Measurements from ENCODE around the gene SETDB1.
"Not testable (repeated sequence)": the region's sequence is repeated elsewhere in the genome, so short reads cannot be mapped to it uniquely, and the experiment has no call there.

The SETDB1 gene

DNA sequence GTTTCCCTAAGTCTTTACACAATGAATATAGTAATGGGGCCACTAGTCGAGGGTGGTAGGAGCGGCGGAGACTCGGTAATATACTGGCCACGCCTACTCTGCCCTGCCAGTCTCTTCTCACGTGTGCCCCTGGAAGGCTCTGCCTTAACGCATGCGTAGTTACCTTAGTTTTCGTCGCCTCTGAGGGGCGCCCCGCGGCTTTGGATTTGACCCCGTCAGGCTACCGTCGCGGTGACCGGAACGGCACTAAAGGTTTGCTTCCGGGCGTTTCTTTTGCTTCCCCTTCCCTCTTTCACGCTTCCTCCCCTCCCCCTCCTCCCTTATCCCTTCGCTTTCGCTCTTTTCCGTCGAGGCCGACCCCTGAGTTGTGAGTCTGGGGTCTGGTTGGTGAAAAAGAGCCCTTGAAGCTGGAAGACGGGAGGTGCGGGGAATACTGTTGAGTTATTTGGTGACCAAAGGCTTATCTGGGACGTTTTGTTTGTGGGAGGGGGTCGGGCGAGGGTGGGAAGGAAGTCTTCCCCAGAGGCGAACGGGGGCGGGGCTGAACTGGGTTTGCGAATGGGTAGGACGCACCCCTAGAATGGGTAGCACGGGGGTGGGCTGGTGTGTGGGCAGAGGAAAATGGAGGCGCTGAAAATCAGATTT, at the start of gene SETDB1:
Gene SETDB1 (plus strand): TSS at position 267 of the 645 bp plus-strand sequence. CDS start 1,352 bp downstream, outside the sequence.
- peak; percentile 92 for DNase-seq (ENCODE audit: low read depth)

DNA sequence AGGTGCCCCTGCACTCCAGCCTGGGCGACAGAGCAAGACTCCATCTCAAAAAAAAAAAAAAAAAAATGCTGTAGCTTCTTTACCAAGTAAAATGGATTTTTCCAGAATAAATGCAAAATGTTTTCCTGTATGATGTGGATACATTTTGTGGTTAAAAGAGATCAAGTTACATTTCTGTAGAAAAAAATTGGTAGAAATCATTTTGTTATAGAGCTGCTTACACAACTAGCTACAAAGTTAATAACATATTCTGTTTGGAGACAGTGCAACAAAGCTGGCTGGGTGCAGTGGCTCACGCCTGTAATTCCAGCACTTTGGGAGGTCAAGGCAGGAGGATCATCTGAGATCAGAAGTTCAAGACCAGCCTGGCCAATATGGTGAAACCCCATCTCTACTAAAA, 47.2 kb upstream of the SETDB1 start:
- not testable (repeated sequence) for DNase-seq (ENCODE audit: low read depth)

- no peak for DNase-seq (ENCODE audit: low read depth)
These were observed 44.7 kb upstream of the SETDB1 start for GRCh38 chr1:150881331-150882070.

DNA sequence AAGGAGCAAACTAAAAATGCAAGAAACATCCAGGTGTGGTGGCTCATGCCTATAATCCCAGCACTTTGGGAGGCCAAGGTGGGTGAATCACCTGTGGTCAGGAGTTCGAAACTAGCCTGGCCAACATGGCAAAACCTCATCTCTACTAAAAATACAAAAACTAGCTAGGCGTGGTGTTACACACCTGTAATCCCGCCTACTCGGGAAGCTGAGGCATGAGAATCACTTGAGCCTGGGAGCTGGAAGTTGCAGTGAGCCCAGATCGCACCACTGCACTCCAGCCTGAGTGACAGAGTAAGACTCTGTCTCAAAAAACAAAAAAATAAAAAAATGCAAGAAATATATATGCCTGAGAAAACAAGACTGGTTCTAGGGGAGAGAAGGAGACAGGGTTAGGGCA, 43.0 kb upstream of the SETDB1 start:
- DNase-seq (ENCODE audit: low read depth) = not testable (repeated sequence)

DNA sequence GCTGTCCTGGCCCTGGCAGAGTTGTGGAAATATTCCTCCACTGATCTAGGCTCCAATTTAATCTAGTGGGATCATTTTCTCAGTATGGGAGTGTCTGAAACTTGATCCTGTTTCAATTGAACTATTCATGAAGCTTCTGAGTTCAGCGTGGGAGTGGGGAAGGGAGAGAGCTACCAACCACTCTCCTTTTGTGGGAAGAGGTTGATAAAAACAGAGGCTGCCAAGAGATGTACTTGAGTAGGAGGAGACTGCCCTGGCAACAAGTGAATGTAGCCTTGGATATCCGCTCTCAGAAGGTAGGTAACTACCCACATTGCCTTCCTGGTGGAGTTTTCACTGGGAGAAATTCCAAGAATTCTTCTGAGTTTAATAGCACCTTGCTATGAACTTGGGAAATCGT, 39.1 kb upstream of the SETDB1 start, which contains the start of gene CTXND2:
Gene CTXND2 (plus strand): TSS at position 119 of the 400 bp plus-strand sequence. CDS start 25,179 bp downstream, outside the sequence.
- DNase-seq (ENCODE audit: low read depth) = no peak

GRCh38 chr1:150888727-150889126, 37.4 kb upstream of the SETDB1 start:
- DNase-seq (ENCODE audit: low read depth) = no peak

GRCh38 chr1:150890033-150890416, 36.1 kb upstream of the SETDB1 start:
- no peak for DNase-seq (ENCODE audit: low read depth)

GRCh38 chr1:150893336-150893913, 32.7 kb upstream of the SETDB1 start:
- DNase-seq (ENCODE audit: low read depth) = no peak

DNA sequence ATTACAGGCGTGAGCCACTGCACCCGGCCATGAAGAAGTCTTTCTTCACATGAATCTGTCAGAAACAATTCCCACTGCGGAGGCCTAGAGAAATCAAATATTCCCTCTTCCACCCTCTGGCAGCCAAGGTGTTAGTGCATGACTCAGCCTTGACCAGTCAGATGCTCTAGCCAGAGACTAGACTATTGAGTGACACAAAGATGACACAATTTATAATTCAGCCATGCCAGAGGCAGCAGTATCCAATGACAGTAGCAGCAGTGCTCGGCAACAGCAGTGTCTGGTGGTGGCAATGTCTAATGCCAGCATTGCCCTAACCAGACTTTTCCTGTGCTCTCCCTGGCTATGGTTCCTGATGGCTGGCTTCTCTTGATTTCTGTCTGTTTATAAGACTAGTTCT, 30.5 kb upstream of the SETDB1 start:
- no peak for DNase-seq (ENCODE audit: low read depth)

DNA sequence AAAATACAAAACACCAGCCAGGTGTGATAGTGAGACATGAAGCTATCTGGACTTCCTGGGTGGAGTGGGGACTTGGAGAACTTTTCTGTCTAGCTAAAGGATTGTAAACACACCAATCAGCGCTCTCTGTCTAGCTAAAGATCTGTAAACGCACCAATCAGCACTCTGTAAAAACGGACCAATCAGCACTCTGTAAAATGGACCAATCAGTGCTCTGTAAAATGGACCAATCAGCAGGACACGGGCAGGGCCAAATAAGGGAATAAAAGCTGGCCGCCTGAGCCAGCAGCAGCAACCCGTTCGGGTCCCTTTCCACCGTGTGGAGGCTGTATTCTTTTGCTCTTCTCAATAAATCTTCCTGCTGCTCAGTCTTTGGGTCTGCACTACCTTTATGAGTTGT, 26.4 kb upstream of the SETDB1 start:
- not testable (repeated sequence) for DNase-seq (ENCODE audit: low read depth)

- no peak for DNase-seq (ENCODE audit: low read depth)
These were observed 23.8 kb upstream of the SETDB1 start for GRCh38 chr1:150902346-150902745.

DNA sequence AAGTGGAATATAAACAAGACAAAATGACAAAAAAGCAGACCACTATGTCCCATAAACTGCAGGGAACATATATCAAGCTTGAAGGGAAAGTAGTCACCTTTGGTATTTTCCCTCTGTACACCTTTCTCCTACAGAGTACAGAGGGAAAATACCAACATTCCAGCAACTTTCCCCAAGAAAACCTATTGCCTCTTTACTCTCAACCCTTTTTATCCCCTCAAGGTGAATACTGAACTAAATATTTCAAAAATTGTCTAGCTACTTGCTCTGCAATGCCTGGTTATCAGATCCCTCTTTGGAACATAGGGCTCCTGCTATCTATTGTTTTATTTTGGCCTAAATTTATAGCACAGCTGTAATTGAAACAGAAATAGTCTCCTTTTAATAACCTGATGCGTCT, 23.4 kb upstream of the SETDB1 start:
- no peak for DNase-seq (ENCODE audit: low read depth)

DNA sequence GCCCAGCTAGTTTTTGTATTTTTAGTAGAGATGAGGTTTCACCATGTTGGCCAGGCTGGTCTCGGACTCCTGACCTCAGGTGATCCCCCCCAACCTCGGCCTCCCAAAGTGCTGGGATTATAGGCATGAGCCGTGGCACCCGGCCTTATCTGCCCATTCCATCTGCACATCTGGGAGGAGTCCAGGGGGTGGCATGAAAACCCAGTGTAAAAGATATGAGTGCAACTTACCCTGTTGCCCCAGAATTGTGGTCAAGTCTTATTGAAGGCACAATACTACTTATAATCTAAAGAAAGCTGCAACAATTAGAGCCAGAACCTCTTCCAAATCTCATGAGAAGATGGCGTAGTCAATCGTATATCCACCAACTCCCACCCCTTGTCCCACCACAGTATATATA, 20.9 kb upstream of the SETDB1 start:
- no peak for DNase-seq (ENCODE audit: low read depth)

DNA sequence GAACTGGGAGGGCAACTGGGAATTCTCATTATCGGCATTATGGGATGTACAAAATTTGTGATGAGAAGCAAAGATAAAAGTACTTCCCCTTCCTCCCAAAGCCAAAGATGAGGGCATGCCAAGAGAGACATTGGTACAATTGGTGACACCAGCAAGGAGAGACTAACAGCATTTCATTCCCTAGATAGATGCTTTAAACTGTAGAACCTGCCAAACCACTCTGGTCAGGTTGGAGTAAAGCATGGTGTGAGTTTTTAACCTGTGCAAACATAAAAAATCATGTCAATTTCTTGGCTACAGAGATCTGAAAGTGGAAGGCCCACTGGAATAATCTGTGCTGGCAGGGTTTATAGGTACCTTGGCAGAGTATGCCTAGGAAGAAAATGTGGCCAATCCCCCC, 19.8 kb upstream of the SETDB1 start:
- no peak for DNase-seq (ENCODE audit: low read depth)

DNA sequence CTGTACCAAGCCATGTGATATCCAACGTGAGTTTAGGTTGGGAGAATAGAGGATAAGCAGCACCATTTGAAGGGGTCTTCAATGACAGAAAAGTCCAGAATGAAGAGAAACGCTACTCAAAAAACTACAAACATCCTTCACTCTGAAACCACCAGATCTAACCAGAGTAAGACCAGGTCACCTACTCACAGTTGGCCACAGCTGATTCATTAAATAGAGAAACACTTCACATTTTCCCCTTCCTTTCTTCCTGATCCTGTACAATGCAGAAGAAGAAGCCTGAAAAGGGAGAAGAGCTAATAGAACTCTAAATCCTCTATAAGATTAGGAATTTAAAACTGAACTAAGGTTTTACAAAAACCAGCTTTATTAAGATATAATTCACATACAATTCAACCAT, 19.4 kb upstream of the SETDB1 start:
- DNase-seq (ENCODE audit: low read depth) = no peak

- DNase-seq (ENCODE audit: low read depth) = no peak
These were observed 16.5 kb upstream of the SETDB1 start for GRCh38 chr1:150909585-150910180.

DNA sequence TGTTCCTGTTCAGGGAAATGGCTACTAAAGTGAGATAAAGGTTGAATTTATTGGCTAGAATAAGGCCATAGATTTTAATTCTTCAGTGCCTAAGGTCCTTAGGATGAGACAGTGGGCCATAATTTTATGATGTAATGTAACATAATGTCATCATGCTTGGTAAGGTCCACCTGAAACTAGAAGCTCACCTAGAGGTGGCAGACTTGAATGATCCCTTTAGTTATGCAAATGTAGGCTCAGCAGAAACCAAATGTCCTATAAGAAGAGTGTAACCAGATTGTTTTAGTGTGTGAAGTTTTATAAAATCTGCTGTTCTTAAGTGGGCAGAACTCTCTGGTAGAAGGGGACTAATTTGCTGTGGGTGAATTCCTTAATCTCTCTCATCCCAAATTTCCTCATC, 13.5 kb upstream of the SETDB1 start:
- no peak for DNase-seq (ENCODE audit: low read depth)

- DNase-seq (ENCODE audit: low read depth) = no peak
These were observed 8.8 kb upstream of the SETDB1 start for GRCh38 chr1:150917387-150917786.

DNA sequence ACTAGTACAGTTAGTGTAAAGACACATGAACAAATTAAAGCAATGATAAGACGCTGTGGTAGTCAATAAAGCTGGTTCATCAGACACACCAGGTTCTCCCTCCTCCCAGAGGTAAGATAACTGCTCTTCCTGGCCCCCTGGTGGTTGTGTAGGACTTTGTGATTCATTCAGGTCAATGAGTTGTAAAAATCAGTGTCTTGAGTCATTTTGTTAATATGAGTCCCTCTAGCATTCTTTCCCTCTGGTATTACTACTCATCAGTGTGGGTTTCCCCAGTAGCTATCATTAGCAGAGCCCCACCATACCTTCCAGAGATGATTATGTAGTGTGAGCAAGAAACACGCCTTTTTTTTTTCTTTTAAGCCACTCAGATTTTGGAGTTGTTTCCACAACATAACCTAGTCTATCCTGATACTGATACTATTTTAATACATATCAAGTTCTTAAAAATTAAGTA, 3.6 kb upstream of the SETDB1 start:
- DNase-seq (ENCODE audit: low read depth) = peak; percentile 65

DNA sequence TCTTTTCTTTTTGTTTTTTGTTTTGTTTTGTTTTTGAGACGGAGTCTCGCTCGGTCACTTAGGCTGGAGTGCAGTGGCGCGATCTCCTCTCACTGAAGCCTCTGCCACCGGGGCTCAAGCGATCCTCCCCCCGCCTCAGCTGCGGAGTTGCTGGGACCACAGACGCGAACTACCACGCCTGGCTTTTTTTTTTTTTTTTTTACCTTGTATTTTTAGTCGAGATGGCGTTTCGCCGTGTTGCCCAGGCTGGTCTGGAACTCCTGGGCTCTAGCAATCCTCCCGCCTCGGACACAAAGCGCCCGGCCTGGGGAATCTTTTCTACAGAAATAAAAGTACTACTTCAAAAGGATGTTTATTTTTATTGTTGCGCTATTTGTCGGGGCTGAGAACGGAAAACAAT, 1.1 kb upstream of the SETDB1 start:
- DNase-seq (ENCODE audit: low read depth) = no peak

DNA sequence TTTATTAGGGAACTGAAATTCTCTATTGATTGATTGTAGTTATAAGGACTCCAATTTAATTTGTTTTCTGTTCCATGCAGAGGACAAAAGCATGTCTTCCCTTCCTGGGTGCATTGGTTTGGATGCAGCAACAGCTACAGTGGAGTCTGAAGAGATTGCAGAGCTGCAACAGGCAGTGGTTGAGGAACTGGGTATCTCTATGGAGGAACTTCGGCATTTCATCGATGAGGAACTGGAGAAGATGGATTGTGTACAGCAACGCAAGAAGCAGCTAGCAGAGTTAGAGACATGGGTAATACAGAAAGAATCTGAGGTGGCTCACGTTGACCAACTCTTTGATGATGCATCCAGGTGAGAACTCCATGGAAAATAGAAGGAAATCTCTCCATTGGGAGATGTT, 1.5 kb downstream of the SETDB1 start:
- DNase-seq (ENCODE audit: low read depth) = no peak

DNA sequence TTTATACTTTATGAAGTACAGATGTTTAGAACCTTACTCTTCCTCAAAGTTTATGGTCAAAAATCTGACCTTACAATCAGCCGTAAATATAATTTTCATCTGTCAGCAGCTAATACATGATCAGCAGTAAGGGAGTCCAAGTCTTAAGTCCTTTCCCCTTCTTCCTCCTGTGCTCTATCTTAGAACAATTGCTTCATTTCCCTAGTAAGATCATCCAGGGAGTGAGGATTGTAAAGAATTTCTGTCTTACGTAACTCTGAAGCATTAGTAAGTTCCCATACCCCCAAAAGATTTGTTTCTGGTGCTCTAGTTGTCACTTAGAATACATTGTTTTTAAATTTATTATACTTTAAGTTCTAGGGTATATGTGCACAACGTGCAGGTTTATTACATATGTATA, 2.1 kb downstream of the SETDB1 start:
- no peak for DNase-seq (ENCODE audit: low read depth)

- DNase-seq (ENCODE audit: low read depth) = not testable (repeated sequence)
These were observed 2.6 kb downstream of the SETDB1 start for GRCh38 chr1:150928775-150929174.
